Liver (tissue), 9 donors: ENCODE measurements around the gene P3H2. TPM values are rescaled to one million over a fixed set of nuclear protein-coding genes. Genes with fewer than 3 reads are reported as not detected.

ENCODE experiments used
- DNase-seq: peaks from one replicate; pipeline ENCODE4 v3.0.0-alpha.2; 2017; ENCODE audit warnings: low spot score
- H3K27ac ChIP-seq, 2 donors: one replicate each; pipeline ENCODE4 v1.7.0; 2013; ENCODE audit warnings: inconsistent platforms in 2 of 2, low read length in 2 of 2, control low read depth in 1 of 2, low read depth in 1 of 2, mild to moderate bottlenecking in 1 of 2
- H3K27me3 ChIP-seq, 4 donors: one replicate each; pipeline versions ENCODE4 v1.6.1 to v1.7.0; 2013; ENCODE audit warnings: low read length in 3 of 4, inconsistent platforms in 1 of 4, mild to moderate bottlenecking in 1 of 4, moderate library complexity in 1 of 4; ENCODE audit not compliant: control insufficient read depth in 4 of 4, insufficient read depth in 4 of 4
- H3K36me3 ChIP-seq, 4 donors: one replicate each; pipeline versions ENCODE4 v1.6.1 to v1.7.0; 2013; ENCODE audit warnings: low read length in 3 of 4, mild to moderate bottlenecking in 3 of 4, low read depth in 1 of 4, moderate library complexity in 1 of 4; ENCODE audit not compliant: control insufficient read depth in 4 of 4, insufficient read depth in 3 of 4
- H3K4me1 ChIP-seq, 4 donors: one replicate each; pipeline versions ENCODE4 v1.6.1 to v1.7.0; 2013; ENCODE audit warnings: low read length in 3 of 4, mild to moderate bottlenecking in 3 of 4, moderate library complexity in 1 of 4; ENCODE audit not compliant: control insufficient read depth in 4 of 4, insufficient read depth in 4 of 4
- H3K4me3 ChIP-seq, 3 donors: one replicate each; pipeline versions ENCODE4 v1.6.1 to v1.7.0; 2013; ENCODE audit warnings: low read length in 3 of 3, control low read depth in 1 of 3, low read depth in 1 of 3, mild to moderate bottlenecking in 1 of 3
- H3K9ac ChIP-seq, 2 donors: one replicate each; pipeline ENCODE4 v1.7.0; 2013; ENCODE audit warnings: low read length in 2 of 2, mild to moderate bottlenecking in 2 of 2, moderate library complexity in 2 of 2, control low read depth in 1 of 2, low read depth in 1 of 2
- H3K9me3 ChIP-seq, 4 donors: one replicate each; pipeline versions ENCODE4 v1.6.1 to v1.7.0; 2013; ENCODE audit warnings: low read length in 3 of 4; ENCODE audit not compliant: control insufficient read depth in 4 of 4
- ATF3 ChIP-seq: IDR thresholded peaks from 2 replicates; pipeline ENCODE4 v1.6.1; 2016; ENCODE audit warnings: antibody characterized with exemption
- EGR1 ChIP-seq, 2 donors: IDR thresholded peaks; 2 replicates each; pipeline ENCODE4 v1.6.1; 2016 to 2018; ENCODE audit warnings: antibody characterized with exemption in 2 of 2, low read depth in 2 of 2
- FOXA1 ChIP-seq: IDR thresholded peaks from 2 replicates; pipeline ENCODE4 v1.6.1; 2016; ENCODE audit warnings: antibody characterized with exemption
- FOXA2 ChIP-seq: IDR thresholded peaks from 2 replicates; pipeline ENCODE4 v1.6.1; 2016; ENCODE audit warnings: antibody characterized with exemption
- GABPA ChIP-seq, 2 donors: IDR thresholded peaks in 1 of 2; conservative IDR thresholded peaks in 1 of 2; 2 replicates each; pipeline ENCODE4 v1.6.1; 2016; ENCODE audit warnings: antibody characterized with exemption in 2 of 2, mild to moderate bottlenecking in 1 of 2, moderate library complexity in 1 of 2
- HNF4A ChIP-seq, 2 donors: conservative IDR thresholded peaks; 2 replicates each; pipeline ENCODE4 v1.6.1; 2016; ENCODE audit warnings: antibody characterized with exemption in 2 of 2, mild to moderate bottlenecking in 2 of 2
- HNF4G ChIP-seq: IDR thresholded peaks from 2 replicates; pipeline ENCODE4 v1.6.1; 2016; ENCODE audit warnings: antibody characterized with exemption
- JUND ChIP-seq, 2 donors: IDR thresholded peaks; 2 replicates each; pipeline ENCODE4 v1.6.1; 2016; ENCODE audit warnings: antibody characterized with exemption in 2 of 2
- MAX ChIP-seq: IDR thresholded peaks from 2 replicates; pipeline ENCODE4 v1.6.1; 2016; ENCODE audit warnings: antibody characterized with exemption
- NR2F2 ChIP-seq: IDR thresholded peaks from 2 replicates; pipeline ENCODE4 v1.6.1; 2016; ENCODE audit warnings: antibody characterized with exemption
- RAD21 ChIP-seq, 2 donors: IDR thresholded peaks; 2 replicates each; pipeline ENCODE4 v1.6.1; 2016; ENCODE audit warnings: antibody characterized with exemption in 2 of 2, mild to moderate bottlenecking in 2 of 2
- RXRA ChIP-seq, 2 donors: IDR thresholded peaks; 2 replicates each; pipeline ENCODE4 v1.6.1; 2017 to 2018; ENCODE audit warnings: antibody characterized with exemption in 2 of 2, mild to moderate bottlenecking in 1 of 2
- SP1 ChIP-seq: IDR thresholded peaks from 2 replicates; pipeline ENCODE4 v1.6.1; 2018; ENCODE audit warnings: antibody characterized with exemption, mild to moderate bottlenecking
- TAF1 ChIP-seq: conservative IDR thresholded peaks from 2 replicates; pipeline ENCODE4 v1.6.1; 2016; ENCODE audit warnings: antibody characterized with exemption, mild to moderate bottlenecking
- YY1 ChIP-seq: IDR thresholded peaks from 2 replicates; pipeline ENCODE4 v1.6.1; 2016; ENCODE audit warnings: antibody characterized with exemption, mild to moderate bottlenecking
- ZBTB33 ChIP-seq: IDR thresholded peaks from 2 replicates; pipeline ENCODE4 v1.6.1; 2016; ENCODE audit warnings: antibody characterized with exemption
- whole genome bisulfite sequencing: extraction: QIAGEN DNeasy Blood & Tissue Kit; methylation state at CpG from one replicate; pipeline ENCODE4 v1.1.7; 2013; 5-methylcytosine and 5-hydroxymethylcytosine counted together
- polyA plus RNA-seq, 2 donors: library from polyadenylated mRNA; stranded (reverse) in 1 of 2; unstranded in 1 of 2; fragments of 200-250 nt in 1 of 2; fragments of >200 nt in 1 of 2; fragmentation: Nextera tagmentation in 1 of 2; extraction: Ambion mirVana in 1 of 2; gene quantifications; one replicate each; pipeline versions ENCODE4 v1.2.1 to v1.2.3, GENCODE V29; 2013 to 2015
- total RNA-seq, 2 donors: library from RNA; depleted of rRNA; stranded (reverse); fragments of >200 nt; gene quantifications; one replicate each; pipeline ENCODE4 v1.2.3, GENCODE V29; 2014
- TF ChIP-seq, protein P1 (sequence below): fragments of 150-350 bp; IDR thresholded peaks from 2 replicates; pipeline ENCODE4 v1.5.1; 2017; ENCODE audit warnings: improper control_type of control experiment, low read depth, low read length; ENCODE audit not compliant: missing input control
- TF ChIP-seq, protein P2 (sequence below): IDR thresholded peaks from 2 replicates; pipeline ENCODE4 v1.6.1; 2016; ENCODE audit warnings: antibody characterized with exemption, mild to moderate bottlenecking
- donor health status: healthy.
- donor health status: healthy.
- donor health status: healthy.
- donor health status: healthy.
- donor health status: healthy.

The P3H2 gene
- total and polyA plus RNA-seq, 4 donors = 1.9 to 6.9 (median 4.1) TPM

- H3K9me3 ChIP-seq = no peaks in the 10 kb centered on the region
- H3K27me3 ChIP-seq = no peaks in the 10 kb centered on the region
- TF ChIP-seq EGR1 (IDR thresholded peaks at IDR 0.05; ENCODE audit: low read depth in 2 of 2) (no peak), JUND (IDR thresholded peaks at IDR 0.05) (no peak), YY1 (no peak), RAD21 (IDR thresholded peaks at IDR 0.05) (no peak), FOXA2 (no peak), GABPA (IDR thresholded peaks at IDR 0.05 in 1 of 2, conservative IDR thresholded peaks at IDR 0.05 in 1 of 2) (no peak), HNF4G (no peak), ZBTB33 (no peak), RXRA (IDR thresholded peaks at IDR 0.05) (no peak), FOXA1 (no peak), MAX (no peak), HNF4A (conservative IDR thresholded peaks at IDR 0.05) (no peak), ATF3 (no peak), SP1 (no peak), TAF1 (no peak), NR2F2 (no peak)
- TF ChIP-seq, protein P1, sequence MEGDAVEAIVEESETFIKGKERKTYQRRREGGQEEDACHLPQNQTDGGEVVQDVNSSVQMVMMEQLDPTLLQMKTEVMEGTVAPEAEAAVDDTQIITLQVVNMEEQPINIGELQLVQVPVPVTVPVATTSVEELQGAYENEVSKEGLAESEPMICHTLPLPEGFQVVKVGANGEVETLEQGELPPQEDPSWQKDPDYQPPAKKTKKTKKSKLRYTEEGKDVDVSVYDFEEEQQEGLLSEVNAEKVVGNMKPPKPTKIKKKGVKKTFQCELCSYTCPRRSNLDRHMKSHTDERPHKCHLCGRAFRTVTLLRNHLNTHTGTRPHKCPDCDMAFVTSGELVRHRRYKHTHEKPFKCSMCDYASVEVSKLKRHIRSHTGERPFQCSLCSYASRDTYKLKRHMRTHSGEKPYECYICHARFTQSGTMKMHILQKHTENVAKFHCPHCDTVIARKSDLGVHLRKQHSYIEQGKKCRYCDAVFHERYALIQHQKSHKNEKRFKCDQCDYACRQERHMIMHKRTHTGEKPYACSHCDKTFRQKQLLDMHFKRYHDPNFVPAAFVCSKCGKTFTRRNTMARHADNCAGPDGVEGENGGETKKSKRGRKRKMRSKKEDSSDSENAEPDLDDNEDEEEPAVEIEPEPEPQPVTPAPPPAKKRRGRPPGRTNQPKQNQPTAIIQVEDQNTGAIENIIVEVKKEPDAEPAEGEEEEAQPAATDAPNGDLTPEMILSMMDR = no peak
- TF ChIP-seq, protein P2, sequence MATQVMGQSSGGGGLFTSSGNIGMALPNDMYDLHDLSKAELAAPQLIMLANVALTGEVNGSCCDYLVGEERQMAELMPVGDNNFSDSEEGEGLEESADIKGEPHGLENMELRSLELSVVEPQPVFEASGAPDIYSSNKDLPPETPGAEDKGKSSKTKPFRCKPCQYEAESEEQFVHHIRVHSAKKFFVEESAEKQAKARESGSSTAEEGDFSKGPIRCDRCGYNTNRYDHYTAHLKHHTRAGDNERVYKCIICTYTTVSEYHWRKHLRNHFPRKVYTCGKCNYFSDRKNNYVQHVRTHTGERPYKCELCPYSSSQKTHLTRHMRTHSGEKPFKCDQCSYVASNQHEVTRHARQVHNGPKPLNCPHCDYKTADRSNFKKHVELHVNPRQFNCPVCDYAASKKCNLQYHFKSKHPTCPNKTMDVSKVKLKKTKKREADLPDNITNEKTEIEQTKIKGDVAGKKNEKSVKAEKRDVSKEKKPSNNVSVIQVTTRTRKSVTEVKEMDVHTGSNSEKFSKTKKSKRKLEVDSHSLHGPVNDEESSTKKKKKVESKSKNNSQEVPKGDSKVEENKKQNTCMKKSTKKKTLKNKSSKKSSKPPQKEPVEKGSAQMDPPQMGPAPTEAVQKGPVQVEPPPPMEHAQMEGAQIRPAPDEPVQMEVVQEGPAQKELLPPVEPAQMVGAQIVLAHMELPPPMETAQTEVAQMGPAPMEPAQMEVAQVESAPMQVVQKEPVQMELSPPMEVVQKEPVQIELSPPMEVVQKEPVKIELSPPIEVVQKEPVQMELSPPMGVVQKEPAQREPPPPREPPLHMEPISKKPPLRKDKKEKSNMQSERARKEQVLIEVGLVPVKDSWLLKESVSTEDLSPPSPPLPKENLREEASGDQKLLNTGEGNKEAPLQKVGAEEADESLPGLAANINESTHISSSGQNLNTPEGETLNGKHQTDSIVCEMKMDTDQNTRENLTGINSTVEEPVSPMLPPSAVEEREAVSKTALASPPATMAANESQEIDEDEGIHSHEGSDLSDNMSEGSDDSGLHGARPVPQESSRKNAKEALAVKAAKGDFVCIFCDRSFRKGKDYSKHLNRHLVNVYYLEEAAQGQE = no peak
- no peaks in the 10 kb centered on the region for H3K36me3 ChIP-seq
- no peak overlapping the region for H3K9ac ChIP-seq
- 83% methylated on average over 7 of the region's 7 CpGs for WGBS
- DNase-seq = no peak
- no peak overlapping the region for H3K4me3 ChIP-seq
- no peaks in the 10 kb centered on the region for H3K4me1 ChIP-seq
- H3K27ac ChIP-seq = no peak overlapping the region
Observed at GRCh38 chr3:189937302-189938127, 183.2 kb downstream of the P3H2 start.
